ENCODE data around the gene NFIB. TPM values are rescaled to one million over a fixed set of nuclear protein-coding genes. Genes with fewer than 3 reads are reported as not detected.

The NFIB gene
- 38.4 TPM for total RNA-seq

DNA sequence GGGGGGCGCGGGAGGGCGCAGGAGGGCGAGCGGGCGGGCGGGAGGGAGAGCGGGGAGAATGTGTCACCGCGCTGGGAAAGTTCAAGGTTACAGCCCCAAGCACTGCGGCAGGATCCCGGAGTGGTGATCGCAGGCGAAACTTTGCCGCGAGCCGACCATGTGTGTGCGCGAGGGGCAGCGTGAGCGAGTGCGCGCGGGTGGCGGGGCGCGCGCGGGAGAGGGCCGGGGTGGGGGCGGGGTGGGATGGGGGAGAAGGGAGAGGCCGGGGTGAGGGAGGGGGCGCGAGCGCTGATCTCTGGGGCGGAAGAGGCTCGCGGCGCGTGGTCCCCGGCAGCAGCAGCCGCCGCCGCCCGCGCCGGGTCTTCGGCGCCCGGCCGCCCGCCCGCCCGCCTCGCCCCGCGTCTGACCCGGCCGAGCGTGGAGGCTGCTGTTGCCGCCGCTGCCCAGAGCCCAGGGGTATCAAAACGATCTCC is at the start of gene NFIB:
NFIB (minus strand) TSS at position 191 of the 473 bp plus-strand sequence. CDS start 630 bp downstream, outside the sequence.
- DNase-seq (ENCODE audit: low spot score), result peak; percentile 64
- ATAC-seq, result peak; percentile 19

DNA sequence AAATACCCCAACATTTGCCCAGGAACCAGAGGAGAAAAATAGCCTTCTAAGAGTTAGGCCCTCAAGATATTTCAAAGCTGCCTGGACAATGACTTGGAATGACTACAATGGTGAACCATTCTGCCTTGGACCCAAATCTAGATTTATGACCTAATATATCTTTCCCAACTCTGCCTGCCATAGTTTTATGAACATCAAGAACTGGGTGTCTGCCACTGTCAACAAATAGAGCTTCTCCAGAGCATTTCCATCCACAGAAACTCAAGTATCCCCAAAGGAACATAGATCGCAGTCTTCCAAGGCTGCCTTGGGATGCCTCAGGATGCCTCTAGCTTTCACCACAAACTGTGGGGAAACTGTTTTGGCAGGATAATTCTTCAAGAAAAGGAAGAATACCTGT is 48.2 kb upstream of the NFIB start:
- ATAC-seq, result no peak

DNA sequence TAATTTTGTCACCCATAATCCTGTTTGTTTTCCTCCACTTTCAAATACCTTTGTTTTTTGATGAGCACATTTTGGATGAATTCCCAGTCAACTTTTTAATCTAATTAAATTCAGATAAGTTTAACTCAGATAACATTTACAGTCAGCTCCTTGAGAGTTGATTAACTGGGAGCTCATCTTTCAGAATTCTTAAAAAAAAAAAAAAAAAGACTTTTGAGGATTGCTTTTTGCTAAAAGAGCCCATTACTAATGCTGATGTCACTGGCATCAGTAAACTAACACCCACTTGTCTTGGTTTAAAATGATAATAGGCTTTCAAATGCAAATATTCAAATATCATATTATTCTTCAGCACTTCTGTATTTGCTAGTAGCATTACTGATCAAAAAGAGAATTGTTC is 47.1 kb upstream of the NFIB start:
- ATAC-seq, result no peak
- no peak for DNase-seq (ENCODE audit: low spot score)

More for the DNA sequence above, 48.2 kb upstream of the NFIB start:
- no peak for DNase-seq (ENCODE audit: low spot score)

DNA sequence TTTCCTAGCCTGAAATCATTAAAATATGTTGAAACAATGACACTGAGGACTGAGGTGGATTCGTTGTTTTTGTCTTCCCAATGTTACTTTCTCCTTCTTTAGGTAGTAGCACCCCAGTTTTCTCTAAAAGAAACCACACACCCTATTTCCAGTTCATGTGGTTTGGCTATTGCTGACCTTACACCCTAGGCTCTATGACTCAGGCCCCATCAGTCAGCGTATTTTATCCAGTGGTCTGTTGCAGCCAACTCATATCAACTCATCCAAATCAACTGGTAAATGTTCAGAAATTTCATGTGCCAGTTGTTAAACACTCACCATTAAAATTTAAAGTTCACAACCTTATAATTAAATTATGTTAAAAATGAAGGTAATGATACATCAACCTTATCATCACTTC is 44.6 kb upstream of the NFIB start:
- no peak for DNase-seq (ENCODE audit: low spot score)
- no peak for ATAC-seq

DNA sequence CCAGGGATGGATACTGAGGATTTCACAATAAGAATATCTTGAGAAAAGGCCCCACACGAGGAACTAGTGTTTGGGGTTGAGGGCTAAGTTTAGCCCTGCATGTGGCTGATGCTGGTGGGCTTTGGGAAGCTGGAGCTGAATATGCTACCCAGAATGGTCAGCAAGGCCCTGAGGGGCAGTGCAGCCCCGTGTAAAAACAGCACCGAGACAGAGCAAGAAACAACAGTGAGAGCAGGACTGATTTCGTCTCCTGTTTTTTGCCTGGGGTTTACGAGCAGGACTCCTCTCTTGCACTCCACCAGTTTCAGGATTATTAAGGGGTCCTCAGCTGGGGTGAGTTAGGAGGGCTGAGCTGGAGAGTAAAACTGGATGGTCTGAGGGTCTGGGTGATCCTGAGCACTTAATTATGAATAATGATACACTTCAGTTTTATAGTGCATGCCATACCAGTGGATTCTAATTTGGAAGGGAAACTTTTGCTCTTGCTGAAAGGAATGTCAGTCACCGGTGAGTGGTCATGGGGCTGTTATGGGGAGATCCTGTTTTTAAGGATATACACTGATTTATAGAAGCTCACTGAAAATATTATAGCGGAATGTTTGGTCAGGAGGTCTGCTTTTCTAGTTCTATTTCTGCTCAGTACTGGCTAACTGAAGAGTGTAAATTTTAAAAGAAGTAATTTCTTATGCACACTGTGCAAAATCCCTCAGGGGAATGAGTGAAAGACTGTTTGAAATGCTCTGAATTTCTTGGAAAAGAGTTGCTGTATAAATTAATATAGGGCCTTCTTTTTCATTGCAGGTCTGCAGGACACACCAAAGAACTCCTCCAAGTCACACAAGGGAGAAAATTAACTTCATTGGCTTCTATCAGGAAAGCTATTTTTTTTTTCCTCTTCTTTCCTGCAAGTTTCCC is 42.7 kb upstream of the NFIB start:
- no peak for ATAC-seq
- DNase-seq (ENCODE audit: low spot score), result no peak

DNA sequence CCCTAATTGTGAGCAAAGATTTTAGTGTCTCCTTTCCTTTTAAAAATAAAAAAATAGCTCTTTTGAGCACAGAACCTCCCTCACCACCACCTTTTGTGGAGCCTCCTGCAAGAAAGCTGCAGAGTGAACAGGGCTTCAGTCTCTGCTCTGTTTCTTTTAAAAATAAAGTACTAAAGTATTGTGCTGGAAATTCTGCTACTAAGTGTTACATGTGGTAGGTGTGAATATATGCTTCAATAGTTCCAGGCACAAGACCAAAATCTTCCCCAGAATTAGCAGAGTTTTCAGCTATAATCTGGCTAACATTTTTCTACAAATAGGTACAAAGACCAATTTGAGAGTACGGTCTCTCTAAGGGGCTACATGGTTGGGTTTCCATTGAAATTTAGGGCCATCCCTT is 40.3 kb upstream of the NFIB start:
- ATAC-seq (no peak), DNase-seq (ENCODE audit: low spot score) (no peak)

DNA sequence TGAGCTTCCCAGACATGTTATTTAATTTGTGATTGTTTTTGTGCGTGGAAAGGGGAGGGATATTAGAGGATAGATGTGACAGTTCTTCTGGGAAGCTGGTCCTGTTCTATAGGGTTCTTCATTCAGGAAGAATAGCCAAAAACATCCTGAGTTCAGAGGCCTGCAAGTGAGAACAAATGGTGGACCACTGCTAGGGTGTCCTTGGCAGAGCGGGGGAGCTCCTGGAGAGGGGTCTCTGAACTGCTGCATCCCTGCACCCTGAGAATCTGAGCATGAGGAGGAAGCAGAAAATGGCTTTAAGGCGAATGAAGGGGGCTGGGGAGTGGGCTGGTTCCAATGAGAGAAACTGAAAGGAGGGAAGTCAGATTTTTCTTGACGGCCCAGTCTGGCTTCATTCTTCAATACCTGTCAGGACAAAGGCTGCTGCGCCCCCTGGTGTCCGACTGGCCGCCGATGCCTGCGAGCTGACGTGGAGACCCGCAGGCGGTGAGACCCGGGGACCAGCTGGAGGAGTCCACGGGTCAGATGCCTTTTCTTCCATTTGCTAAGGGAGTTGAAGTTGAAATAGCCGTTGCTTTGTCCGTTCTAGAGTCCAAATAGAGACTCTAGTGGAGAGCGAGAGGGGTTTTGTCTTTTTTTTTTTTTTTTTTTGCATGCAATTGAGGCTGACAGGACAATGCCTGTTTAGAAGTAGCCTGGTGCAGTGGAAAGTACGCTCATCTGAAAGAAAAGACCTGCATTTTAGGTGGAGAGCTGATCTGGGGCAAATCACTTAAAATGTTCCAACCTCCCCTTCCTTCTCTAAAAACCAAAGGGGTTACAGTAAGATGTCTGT is 39.5 kb upstream of the NFIB start:
- ATAC-seq (peak; percentile 95), DNase-seq (ENCODE audit: low spot score) (peak; percentile 88)

DNA sequence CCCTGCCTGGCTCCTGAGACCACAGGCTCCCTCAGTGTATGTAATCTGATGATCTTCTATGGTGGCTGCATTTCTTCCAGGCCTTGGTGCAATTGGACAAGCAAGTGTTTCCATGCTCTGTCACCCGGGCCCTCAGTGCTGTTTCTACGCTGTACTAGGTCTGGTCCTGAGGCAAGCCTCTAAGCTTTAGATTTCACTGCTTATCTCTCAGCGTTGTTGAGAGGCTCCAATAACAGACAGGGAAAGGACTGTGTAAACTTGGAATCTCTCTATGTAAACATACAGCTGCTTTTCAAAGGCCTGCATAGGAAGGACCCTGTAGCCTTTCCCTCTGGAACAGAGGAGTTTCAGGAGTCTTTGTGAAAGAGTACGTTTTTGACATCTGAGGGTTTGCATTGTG is 38.6 kb upstream of the NFIB start:
- ATAC-seq, result no peak
- no peak for DNase-seq (ENCODE audit: low spot score)

DNA sequence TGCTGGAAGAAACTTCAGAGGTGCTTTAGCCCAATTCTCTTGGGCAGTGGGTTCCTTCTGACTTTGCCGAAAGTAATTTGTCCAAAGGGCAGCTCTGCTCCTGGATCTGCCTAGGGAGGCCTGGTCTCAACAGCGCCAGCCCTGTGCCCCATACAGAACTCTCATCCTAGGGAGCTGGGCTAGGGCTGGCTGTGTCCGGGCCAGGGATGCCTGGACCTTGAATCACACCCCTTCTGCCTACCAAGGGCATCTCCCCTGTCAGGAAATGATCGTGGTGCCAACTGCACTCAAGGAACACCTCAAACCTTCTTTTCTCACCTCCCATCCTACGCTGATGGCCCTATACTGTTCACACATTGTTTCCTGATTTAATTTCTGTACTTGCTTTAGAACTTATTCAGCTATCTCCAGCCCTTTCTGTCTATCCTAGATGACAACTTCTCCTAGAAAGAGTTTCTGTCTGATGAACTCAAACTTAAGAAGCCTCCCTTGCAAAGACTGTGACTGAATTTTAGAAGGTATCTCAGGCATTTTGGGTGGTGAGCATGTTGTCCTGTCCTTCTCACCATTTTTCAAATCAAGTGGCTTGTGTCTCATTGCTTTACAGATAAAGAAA is 37.4 kb upstream of the NFIB start:
- no peak for DNase-seq (ENCODE audit: low spot score)
- no peak for ATAC-seq

DNA sequence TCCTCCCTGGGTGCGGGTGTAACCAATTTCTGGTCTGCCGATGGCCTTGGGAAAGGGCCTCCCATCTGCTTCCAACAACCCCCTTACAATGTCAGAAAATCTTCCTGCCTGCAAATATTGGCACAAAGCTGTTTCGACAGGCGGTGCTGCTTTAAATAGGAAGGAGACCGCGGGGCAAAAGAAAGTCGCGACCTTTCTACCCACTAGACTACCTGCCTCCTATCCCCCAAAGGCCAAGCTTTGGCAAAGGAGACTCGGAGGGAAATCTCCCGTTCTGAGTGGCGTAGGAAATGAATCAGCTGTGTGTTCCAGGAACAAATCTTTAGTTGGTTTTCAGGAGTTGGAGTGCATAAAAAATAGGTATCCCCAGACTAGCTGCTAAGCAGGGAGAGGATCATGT is 36.8 kb upstream of the NFIB start:
- ATAC-seq, result no peak

DNA sequence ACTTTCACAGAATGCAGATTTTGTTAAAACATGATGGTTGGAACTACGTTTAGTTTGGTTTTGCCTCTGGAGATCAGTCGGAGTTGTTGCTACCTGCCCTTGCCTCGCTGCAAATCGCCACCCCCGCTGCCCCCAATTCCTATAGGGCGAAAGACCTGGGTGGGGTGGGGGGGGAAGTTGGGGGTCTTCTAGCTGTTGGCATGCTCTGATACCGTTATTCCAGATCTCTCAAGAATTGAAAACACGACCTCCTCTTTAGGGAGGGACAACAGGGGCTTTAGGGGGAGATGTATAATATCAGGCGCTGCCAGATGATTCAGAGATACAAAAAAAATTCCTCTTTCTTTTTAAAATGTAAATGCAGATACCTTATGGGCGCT is 36.4 kb upstream of the NFIB start:
- DNase-seq (ENCODE audit: low spot score) (no peak), ATAC-seq (no peak)

More for the DNA sequence above, 36.8 kb upstream of the NFIB start:
- no peak for DNase-seq (ENCODE audit: low spot score)

DNA sequence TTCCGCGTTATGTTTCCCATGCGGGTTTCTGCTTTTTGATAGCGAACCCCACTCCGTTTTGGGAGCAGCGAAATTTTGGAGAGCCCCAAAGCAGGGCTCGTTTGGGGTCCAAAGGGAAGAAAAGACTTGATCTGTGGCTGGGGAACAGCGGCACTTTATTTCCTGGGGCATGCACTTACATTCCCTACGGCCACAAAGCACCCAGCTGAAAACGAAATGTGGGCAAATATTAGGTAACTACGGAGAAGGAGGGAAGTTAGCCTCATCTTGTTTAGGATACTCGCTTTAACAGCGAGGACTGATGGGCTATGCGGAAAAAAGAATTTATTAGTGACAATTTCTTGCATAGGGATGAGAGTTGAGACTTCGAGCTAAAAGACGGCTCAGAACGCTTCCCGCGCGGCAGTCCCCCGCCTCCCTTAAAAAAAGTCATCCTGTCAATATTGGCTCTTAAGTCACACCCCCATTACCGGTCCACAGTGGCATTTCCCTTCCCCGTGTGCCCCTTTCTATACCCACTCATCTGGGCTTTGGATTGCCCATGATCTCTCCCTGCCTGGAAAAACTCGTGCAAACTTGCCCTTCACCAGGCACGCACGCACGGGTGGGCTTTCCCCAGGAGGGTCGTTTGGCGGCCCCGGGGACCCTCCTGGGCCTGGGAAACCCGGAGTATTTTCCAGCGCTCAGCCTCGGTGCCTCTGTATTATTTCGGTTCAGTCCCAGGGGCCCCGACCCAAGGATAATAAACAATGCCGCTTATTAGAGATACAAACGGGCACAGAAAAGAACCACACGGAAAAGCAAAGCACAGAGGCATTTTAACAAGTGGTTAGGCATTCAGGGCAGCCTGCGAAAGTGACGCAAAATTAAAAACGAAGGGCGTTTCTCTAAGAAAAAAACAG is 35.8 kb upstream of the NFIB start:
- no peak for DNase-seq (ENCODE audit: low spot score)

DNA sequence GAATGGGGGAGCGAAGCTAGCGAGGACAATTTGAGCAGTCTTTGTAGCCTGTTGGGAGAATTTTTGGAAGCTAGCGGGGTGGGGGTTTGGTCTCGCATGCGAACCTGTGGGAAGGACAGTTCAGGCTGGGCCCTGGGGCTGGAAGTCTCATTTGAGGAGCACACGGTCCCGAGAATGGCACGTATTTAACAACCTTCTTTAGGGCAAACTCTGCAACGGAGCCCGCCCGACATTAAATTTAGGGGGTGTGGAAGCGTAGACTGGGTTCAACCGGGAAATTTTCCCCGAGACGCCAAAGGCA is 35.2 kb upstream of the NFIB start:
- no peak for ATAC-seq
- no peak for DNase-seq (ENCODE audit: low spot score)

More for the DNA sequence above, 35.8 kb upstream of the NFIB start:
- ATAC-seq, result no peak

DNA sequence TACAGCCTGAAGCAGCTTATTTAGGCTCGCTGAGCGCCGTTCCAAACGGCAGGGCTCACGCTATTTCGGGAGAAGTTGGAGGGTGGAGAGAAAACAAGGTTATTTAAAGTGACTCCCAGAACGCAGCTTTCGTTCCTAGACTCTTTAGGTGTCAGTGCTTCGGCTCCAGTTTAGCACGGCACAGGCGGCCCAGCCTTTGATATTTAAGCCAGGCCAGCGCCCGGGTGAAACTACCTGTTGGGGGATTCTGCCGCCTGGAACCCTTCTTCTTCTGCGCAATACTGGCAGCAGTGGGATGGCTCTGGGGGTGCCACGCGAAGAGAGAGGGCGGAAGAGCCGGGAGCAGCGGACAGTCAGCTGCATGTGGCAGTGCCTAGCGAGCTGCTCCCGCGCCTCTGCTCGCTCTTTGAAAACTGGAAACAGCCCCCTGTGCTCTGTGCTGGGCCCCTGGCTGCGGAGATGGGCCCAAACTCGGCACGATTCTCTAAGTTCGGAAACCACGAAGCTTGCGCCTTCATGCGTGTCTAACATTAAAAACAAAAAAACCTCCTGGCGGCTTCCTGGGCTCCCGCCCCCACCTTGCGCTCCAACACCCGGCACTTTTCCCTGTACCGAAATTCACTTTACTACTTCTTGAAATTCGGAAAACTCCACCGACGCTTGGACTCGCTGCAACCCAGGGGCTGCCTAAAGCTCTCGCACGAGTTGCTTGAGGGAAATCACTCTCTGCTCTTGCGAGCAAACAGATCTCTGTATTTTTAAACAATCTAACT is 34.6 kb upstream of the NFIB start:
- DNase-seq (ENCODE audit: low spot score) (no peak), ATAC-seq (peak; percentile 47)

DNA sequence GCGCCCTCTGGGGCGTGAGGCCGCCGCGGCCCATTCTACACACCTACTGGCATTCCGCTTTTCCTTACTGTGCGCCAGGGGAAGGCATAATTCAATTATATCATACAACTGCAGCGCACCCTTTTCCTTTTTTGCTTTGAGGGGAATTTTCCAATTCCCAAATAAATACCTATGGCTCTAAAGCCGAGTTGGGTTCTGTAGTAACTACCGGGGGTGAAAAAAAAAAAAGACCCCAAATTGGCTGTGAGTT is 34.1 kb upstream of the NFIB start:
- no peak for DNase-seq (ENCODE audit: low spot score)

DNA sequence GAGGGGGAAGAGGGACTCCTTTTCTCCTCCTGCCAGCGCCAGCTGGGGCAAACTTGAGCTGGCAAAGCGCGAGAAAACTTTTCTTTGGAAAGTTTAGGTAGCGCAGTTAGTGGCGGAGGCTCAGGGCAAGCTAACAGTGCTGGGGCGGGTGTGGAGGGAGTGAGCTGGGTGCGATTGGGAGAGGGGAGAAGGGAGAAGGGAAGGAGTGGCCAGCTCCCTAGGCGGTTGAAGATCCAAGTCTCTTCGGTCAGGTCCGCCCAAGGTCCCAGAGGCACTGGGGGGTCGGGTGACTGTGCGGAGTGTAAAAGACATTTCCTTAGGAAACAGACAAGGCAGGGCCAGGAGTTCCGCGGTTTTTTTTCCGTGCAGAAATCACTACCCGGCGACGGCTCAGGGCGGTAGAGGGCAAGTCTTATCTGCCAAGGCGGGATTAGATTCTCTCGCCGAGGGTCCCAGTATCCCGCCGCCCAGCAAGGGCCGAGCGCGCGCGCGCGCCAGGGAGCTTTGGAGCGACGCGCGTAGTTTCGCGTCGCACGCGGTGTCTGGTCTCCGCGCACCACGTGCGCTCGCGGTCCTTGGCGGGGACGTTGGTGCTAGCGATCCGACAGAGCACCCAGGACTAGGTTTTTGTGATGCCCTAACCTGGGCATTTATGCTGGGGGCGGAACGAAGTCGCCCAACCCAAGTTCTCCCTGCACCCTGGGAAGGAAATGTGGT is 33.6 kb upstream of the NFIB start:
- DNase-seq (ENCODE audit: low spot score), result no peak
- ATAC-seq, result peak; percentile 51

More for the DNA sequence above, 34.1 kb upstream of the NFIB start:
- peak; percentile 65 for ATAC-seq

DNA sequence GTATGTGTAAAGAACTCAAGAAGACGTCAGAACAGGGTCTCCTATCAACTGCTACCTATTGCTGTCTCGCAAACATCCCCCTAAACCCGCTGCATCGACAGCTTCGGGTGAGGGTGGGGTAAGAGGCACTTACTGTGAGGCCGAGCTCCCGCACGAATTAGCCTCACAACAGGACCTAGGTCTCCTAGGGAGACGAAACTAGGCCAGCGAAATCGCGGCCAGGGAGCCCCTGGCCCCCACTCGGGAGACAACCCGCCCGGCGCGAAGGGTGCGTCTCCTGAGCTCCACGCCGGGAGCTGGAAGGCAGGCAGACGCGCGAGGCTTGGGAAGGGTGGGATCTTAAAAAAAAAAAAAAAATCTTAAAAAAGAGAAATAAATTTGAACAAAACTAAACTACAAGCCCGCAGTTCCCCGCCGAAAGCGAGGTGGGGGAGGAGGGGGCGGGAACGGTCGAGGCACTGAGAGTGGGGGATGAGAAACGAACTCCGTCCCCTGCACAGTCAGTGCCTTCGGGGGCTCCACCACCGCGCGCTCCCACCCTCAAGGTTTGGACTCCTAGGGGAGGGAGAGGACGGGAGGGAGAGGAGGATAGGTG is 33.0 kb upstream of the NFIB start:
- peak; percentile 3 for ATAC-seq

DNA sequence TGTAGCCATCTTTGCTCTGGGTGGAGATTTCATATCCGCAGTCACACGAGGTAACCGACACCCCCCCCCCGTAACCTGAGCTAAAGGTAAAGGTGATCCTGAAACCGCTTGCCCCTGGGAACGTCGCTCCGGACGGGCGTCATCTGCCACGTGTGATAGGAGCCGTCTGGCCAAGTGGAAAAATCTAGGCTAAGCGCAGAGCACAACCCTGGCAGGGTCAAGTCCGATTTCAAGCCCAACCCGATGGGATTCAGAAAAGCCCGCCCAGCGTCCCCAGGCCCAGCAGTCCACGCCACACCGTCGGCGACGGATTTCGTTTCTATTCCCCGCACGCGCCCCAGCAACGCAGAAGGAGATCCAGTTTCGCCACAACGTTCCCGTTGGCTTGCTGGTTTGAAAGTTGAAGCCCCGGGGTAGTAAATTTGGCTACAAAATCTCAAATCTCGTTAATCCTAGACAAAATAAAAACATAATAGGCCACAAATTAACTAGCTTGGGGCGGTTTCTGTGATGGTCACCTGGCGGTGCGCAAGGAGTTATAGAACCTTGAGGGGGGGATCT is 32.4 kb upstream of the NFIB start:
- DNase-seq (ENCODE audit: low spot score) (no peak), ATAC-seq (peak; percentile 16)

More for the DNA sequence above, 33.0 kb upstream of the NFIB start:
- DNase-seq (ENCODE audit: low spot score), result no peak
